Activated T-cell treated with anti-CD3 and anti-CD28 coated beads, Interleukin-2, amount 50 U/mL, for 1 hour (primary cell): ENCODE data around the gene USP2.
A peak's percentile ranks its signal among the peaks of the same experiment; 100 is the strongest.

Source experiments
- DNase-seq: peaks from one replicate; pipeline ENCODE4 v3.0.0-alpha.2; 2020

The USP2 gene

DNA sequence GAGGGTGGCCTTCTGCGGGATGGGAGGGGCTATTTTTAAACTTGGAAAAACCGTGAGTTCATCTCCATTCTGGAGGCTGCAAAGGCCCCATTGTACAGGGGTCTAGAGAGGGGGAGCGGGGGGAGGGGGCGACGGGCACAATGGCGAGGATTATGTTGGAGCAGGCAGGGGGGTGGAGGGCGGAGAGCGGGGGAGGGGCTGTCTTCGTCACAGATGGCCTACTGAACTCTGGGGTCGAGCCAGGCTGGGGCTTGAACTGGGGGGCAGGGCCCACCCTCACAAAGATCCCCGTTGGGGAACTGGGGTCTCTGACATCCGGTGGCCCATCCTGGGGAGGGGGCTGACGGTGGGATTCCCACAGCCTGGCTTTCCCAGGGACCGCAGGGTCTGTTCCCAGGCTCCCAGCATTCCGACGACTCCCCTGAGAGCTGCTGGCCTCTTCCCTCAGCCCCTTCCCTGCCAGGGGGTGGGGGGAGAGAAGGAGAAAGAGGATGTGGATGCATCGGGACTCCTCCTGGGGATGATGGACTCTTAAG is 61.2 kb downstream of the USP2 start:
- DNase-seq: no peak

DNA sequence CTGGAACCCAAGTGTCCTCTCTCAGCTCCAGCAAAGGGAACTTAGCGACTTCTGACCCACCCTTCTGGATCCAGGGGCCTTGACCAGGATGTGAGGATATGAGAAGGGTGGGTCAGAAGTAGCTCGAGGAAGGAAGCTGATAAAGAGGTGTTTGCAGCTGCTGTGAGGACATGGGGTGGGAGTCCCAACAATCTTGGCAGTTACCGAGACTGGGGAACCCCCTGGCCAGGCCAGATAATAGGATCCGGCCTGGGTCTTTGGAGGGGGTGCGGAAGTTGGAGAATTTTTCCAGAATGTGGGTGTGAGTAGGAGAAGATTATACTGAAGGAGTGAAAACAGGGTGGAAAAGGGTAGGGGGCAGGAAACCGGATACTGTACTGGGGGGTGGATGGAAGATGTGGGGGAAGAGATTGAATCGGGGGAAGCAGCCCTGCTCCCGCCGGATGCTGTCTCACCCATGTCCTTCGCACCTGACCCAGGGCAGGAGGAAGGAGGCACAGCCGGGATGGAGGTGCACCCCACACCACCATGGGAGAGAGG is 61.7 kb downstream of the USP2 start:
- DNase-seq: no peak

DNA sequence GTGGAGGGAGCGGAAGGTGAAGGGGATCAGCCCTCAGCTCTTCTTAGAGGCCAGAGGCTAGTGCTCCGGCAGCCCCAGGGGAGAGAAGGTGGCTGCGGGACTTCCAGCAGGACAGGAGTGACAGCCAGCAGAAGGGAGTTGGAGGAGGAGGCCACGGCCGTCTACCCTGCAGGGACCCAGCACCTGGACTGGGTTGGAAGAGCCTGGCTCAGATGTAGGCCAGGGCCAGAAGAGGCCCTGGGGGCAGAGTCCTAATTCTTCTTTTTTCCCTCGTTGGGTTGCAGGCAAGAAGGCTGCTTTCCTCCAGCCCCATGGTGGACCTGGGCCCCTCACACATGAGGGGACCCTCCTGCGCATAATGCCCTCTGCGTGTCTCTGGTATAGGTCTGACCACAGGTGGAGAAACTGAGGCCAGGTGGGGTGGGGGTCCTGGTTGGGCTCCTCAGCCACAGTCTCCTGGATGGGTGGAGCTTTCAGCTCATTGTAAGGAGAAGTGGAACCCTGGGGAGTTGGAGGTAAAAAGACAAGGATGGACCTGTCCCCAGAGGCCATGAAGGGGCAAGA is 62.3 kb downstream of the USP2 start:
- DNase-seq: no peak

DNA sequence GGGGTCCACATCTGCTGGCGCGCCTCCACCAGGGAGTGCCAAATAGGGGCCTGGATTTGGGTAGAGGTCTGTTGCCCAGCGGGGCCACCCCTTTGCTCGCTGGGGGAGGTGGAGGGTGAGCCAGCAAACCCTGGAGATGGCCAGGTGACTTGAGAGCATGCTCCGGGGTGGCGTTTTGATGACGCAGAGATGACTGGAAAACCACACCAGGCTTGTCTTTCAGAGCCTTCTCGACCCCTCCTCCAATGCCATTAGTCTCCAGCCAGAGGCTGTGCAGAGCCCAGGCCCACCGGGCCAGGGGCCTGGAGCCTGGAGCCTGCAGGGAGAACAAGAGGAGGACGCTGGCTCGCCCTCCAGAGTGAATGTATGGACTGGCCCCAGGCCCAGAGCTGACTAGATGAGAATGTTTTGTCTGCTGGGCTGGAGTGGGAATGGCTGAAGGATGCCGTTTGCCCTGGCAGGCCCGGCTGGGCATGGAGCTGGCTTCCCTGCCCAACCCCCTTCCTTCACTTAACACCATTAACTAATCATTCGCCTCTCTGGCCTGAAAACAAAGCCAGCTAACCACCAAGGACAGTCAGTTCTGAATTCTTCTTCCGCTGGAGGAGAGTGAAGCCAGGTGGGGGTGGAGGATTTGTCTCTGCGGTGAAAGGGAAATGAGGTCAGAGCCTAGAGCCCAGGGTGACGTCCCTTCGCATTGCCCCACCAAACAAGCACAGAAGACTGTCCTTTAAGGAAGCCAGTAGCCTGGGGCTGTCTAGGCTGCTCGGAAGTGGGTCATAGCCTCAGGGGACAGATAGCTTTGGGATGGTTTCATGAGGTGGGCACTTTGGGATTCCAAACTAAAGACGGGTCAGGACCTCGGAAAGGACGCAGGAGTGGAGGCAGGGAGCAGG is 63.0 kb downstream of the USP2 start:
- no peak for DNase-seq

DNA sequence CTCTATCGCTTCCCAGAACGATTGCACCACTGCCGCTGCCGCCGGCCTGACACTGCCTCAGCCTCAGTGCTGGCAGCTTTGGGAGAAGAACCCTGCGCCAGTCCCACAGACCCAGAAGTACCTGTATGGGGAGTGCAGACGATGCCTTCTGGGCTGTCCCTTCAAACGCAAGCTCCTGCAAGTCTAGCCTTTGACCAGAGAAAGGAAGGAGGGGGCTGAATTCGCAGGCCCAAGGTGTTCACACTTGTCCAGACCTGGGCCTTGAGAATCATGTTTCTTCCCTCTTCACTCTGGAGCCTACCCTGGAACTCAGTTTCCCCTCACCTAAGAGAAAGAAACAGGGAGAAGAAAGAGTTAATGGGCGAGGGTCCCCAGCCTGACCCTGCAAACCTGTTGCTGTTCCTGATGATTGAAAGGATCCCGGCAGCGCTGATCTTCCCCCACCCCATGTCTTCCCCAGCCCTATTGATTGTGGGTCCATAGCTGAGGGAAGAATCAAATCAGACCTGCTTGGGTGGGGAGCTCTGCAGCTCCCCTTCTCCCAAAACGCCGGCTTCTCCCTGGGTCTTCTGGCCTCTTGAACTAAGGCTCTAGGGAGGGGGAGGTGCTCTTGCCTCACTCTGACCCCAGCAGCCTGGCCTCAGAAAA is 63.8 kb downstream of the USP2 start:
- no peak for DNase-seq

DNA sequence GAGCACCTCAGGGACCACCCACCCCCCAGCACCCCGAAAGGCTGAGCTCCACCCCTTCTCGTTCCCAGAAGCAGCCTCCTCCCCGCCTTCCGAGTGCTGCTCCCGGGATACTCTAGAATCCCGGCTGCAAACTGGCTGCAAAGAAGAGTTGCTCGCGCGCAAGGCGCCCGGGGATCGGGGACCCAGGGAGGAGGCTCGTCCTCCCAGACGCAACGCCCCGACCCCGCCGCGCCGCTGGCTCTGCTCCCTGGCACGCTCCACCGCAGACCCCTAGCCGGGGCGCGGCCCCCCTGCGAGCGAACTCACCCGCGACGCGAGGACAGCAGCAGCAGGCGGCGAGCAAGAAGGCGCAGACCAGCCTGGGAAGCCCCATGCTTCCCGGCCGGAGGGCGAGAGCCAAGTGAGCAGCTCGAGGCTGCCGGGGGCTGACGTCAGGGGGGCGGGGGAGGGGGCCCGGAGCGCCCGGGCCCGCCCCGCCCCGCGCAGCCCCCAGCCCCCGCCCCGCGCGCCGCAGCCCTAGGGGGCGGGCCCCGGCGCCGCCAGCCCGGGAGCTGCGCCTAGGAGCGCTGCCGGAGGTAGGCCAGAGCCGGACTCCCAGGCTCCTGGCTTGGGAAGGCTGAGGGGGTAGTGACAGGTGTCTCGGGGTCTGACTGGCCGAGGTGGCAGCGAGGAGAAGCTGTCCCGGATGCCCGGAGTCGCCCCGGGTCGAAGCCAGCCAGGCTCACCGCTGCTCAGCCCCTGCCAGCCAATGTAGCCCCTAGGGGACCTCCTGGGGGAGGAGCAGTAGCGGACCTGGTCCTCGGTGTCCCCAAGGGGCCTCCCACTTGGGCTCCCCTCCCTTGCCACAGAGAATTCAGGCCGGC is 64.5 kb downstream of the USP2 start, which contains the start of gene MCAM:
MCAM (minus strand) TSS at position 402 of the 863 bp plus-strand sequence; CDS start at position 373, 29 bp downstream.
- DNase-seq: peak; percentile 44

DNA sequence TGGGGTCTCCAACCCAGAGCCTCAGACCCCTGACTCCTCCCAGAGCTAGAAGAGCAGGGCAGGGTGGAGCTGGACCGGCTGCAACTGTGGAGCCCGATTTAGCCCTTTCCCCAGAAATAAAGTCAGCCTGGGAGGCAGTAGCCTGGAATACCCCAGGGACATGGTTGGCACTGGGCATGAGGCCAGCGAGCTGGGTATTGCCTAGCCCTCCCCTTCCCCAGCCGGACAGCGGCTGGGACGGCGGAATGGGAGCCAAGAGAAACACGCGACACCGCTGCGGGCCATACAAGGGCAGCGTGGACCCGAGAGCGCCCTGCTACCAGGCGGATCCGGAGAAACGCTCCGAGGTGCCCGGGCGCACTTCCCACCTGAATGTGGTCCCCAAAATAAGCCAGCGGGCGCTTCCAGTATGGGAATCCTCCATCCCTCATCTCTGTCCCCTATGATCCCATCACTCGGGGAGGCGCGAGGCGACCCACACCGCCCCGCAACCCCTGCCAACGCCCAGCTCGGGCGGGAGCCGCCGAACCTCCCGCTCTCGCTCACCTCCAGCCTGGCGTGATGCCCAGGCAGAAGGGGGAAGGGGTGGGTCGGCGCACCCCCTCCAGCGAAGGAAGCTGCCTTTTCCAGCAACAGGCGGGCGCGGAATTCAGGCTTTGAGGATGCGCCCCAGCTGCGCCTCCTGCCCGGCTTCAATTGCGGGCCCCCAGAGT is 65.3 kb downstream of the USP2 start:
- no peak for DNase-seq

DNA sequence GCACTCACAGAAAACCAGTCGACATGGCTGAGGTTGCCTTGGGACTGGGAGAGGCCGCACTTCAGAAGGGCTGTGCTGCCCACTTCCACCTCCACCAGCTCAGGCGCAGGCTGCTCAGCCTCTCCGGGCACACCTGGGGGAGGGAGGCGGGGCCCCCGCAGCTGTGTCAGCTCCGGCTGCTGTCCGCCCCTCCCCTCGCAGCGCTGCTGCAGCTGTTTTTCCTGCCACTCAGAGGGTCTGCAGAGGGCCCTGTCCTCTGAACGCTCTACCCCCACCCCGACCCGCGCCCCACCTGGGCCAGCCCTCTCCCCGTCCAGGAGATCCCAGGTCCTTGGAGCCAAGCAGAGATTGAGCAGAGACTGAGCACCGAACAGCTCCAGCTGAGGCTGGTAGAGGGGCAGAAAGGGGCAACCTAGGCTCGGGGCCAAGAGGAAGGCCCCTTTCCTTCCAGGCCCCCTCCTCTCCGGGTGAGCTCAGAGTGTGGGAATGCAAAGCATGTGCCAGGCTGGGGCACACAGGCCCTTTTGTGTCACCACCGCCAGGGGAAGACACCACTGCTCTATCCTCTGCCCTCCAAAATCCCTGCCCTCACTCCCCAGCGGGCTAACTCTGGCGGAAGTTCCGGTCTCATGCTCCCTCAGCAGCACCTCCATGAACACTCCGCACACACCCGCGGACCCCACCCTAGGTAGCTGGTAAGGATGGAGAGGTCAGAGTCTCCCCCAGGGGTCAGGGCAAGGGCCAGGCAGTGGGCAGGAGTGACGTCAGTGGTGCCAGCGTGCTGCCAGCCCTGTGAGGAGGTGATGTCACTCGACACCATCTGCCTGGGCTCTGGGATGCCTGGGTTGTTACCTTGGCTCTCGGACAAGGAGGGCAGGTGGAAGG is 66.1 kb downstream of the USP2 start:
- DNase-seq: peak; percentile 66

DNA sequence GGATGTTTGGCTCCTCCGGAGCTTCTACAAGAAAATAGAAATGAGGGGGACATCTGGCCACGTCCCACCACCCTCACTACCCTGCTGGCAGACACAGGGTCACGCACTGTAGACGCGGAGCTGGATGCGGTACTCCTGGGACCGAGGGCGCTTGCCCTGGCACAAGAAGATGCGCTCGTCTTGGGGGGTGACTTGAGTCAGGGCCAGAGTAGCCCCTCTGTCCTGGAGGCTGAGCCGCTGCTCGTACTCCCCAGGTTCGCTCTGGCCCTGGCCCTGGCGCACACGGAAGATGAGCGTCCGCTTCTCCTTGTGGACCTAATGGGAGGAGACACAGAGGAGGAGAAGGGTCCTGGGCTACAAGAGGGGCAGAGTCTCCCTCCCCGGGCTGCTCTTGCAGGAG is 66.8 kb downstream of the USP2 start:
- no peak for DNase-seq

DNA sequence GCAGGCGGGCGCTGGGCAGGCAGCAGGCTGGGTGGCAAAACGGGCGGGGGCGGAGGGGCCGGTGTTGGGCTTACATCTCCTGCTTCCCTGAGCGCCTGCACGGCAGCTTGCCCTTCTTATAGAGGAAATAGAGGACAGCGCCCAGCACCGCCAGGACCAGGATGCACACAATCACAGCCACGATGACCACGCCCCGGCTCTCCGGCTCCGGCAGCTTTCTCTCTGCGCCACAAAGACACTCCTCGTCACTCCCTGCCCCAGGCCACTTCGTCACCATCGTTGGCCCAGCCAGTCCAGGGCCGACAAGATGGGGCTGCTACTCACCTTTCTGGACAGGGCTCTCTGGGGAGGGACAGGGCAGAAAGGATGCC is 70.8 kb downstream of the USP2 start:
- no peak for DNase-seq

DNA sequence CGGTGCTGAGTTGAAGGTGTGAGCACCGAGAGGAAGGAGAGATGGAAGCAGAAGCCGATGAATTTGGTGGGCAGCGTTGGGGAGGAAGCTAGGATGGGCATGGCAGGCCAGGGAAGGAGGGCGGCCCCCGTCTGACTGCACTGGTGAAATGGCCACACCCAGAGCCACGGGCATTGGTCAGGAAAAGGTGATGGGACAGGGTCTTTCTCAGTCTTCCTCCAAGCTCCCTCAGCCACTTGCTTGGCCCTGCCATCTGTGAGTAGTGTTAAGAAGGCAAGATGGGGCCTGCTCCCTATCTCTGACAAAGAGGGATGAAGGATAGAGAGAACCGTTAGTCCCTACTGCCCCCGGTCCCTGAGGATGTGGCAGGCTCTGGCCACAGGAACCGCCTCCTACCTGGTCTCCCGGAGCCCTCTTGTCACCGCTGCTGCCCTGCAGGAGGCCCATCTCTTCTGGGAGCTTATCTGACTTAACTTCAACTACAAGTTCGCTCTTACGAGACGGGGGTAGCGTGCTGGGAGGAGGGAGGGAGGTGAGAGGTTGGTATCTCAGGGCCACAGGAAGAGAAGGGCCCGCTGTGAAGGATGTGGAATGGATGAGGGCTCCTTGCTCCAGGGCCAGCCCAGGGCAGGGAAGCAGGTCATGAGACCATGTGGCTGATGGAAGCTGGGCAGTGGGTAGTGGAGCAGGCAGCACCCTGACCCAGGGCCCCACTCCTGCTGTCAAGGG is 71.4 kb downstream of the USP2 start:
- DNase-seq: no peak

DNA sequence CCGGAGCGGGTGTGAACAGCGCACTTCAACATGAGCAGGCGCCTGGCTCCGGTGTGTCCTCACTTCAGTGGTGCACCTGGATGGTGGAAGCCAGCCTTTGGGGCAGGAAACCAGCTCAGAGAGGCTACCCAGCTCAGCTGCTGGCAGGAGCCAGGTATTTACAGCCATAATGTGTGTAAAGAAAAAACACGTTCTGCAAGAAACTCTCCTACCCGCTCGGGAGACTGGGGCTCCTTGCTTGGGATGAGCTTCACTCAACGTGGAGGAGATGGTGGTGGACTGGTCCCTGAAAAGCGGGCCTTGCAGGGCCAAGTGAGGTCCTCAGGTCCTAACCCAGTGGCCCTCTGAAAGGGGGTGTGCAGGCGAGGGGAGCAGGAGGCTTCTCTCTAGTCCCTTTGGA is 72.1 kb downstream of the USP2 start:
- no peak for DNase-seq

DNA sequence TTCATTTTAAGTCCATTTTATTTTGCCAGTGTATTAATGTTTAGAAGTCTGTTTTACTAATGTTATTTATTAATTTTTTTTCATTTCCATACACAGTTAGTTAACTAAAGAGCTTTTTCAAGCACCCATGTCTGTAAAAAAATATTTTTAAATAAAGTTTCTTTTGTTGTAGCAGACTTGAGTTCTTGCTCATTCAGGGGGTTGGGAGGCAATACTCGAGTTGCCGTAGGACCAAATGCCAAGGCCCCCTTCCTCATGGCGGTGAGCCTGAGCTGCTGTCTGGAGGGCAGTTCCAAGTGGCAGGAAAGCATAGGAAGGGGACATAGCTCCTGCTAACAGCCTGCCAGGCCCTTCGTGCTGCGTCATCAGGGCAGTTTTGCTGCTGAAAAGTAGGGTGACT is 73.5 kb downstream of the USP2 start:
- no peak for DNase-seq

DNA sequence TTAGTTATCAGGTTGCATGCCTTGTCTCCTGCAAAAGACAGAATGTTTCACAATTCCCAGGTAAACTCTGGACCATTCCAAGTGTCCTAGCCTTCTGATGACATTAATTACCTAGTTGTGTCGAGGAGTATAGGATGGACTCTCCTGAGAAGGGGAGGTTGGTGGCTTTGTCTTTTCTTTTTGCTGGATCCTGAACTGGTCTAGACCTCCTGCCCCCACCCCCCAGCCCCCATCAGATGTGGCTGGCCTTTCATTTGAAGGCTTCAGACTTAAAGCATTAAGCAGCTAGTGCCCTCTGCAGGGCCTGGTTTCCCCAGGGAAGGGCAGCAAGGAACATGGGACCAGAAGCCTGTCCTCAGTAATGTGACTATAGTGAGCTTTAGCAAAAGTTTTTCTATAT is 74.3 kb downstream of the USP2 start:
- no peak for DNase-seq

DNA sequence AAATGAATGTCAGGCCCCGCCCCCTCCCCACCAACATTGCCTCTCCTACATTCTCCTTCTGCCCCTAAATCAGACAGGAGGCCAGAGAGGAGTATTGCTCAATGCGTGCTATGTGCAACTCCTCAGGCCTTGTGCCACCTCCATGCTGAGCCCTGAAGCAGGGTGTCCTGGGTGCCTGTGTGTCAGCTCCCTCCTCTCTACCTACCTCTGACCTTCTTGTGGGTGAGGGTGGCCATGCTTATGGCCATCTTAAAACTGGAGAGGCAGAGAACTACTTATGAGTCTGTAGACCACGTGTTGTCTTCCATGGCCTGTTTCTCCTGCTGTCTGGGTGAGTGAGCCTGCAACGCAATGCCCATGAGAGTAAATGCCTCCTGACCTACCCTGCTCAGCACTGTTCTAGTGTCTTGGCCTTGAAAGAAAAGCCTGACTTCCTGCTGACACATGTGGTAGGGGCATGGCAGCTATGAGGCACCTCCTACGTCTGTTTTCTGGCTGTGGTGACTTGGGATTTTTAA is 75.1 kb downstream of the USP2 start:
- DNase-seq: peak; percentile 50

DNA sequence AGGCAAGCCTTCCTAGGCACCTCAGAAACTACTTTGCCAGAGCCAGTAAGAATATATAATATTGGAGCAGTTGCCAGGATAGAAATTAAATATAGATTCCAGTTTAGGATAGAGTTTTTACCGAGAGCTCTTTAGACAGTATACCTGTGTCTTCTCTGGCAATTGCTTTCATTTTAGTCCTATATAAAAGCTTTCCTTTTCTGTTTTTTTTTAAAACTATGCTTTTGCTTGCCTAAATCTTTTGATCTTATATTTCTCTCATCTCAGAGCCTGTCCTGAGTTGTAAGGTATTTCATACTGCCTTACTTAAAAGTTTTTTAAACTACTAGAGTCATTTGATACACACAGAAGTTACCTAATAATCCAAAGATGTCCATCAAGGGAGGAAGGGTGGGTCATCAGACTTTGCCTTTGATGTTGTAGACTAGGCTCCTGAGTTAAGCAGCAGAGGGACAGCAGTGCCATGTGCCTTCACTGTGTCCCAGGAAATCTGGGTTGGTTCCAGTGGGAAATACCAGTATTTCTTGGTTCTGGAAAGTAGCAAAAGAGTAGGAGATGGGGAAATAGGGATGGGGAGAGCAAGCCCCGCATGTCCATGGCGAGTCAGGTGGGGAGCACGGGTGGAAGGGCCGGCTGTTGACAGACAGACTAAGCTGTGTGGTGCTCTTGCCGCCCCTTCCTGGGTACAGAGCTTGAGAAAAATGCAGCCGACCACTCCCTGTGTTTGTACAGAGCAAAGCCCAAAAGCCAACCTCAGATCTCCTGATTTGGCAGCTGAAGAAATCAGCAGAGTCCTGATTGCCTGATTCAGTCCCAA is 75.7 kb downstream of the USP2 start:
- no peak for DNase-seq
